HG02678 (cell line): Measurements from ENCODE around the gene SEC22B.
"Not testable (repeated sequence)": the region's sequence is repeated elsewhere in the genome, so short reads cannot be mapped to it uniquely, and the experiment has no call there.

ENCODE experiments used
- ATAC-seq: cut with Tn5 transposase; IDR thresholded peaks from one replicate; pipeline ENCODE4 v1.9.1; 2021; ENCODE audit warnings: mild to moderate bottlenecking, moderate library complexity; ENCODE audit not compliant: unreplicated experiment

SEC22B gene

DNA sequence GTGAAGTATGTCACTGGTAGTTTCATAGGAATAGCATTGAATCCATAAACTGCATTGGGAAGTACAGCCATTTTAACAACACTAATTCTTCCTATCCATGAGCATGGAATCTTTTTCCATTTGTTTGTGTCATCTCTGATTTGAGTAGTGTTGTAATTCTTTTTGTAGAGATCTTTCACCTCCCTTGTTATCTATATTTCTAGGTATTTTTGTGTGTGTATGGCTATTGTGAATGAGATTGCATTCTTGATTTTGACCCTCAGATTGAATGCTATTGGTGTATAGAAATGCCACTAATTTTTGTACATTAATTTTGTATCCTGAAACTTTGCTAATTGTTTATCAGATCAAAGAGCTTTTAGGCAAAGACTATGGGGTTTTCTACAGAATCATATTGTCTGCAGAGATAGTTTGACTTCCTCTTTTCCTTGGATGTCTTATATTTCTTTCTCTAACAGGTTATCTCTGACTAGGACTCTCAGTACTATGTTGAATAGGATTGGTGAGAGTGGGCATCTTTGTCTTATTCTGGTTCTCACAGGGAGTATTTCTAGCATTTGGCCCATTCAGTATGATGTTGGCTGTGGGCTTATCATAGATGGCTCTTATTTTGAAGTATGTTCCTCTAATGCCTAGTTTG lies 26.8 kb downstream of the SEC22B start:
- not testable (repeated sequence) for ATAC-seq

DNA sequence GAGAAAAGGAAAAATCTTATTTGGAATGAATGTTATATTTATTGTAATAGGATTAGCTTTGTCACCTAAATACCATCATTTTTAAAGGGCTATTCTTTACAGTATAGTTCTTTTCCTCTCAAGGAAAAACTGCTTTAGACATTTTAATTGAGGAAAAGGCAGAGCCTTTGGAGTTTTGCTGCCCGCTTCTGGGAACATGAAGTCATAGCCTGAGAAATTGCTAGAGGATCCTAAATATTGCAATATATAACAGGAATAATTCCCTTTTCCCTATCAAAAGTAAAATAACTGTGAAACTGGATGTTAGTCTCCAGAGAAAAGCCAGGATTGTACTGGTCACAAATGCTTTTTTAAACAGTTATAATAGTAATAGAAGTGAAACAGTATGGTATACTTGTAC lies 30.5 kb downstream of the SEC22B start:
- ATAC-seq = not testable (repeated sequence)

DNA sequence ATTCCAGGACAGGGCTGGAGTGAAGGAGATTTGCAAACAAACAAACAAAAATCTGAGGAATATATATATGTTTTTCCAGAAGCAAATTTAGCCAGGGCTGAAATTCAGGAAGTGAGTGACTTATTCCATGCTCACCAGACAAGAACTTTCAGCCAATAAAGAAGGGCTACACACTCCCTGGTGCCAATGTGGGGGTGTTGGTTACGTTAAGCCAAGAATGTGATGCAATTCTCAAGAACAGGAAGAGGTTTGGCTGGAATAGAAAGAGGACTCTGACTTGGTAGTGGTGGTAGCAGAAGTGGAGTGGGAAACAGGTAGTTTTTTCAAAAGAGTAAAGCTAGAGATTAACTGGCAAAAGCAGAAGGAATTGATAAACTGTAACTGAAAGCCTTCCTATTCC lies 31.7 kb downstream of the SEC22B start:
- ATAC-seq = not testable (repeated sequence)

DNA sequence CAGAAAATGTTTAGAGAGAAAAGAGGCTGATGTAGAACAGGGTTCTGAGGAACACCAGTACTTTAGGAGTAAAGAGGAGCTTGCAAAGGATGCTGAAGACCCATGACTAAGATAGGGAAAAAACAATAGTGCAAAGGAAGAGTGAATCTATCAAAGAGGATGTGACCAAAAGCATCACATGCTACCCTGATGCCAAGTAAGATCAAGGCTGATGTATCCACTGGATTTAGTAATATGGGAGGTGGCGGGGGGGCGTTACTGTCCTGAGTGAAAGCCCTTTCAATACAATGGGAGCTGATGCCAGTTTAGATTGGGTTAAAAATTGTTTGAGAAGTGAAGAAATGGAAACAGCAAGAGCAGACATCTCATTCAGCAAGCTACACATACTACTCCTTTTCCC lies 32.2 kb downstream of the SEC22B start:
- ATAC-seq = not testable (repeated sequence)

DNA sequence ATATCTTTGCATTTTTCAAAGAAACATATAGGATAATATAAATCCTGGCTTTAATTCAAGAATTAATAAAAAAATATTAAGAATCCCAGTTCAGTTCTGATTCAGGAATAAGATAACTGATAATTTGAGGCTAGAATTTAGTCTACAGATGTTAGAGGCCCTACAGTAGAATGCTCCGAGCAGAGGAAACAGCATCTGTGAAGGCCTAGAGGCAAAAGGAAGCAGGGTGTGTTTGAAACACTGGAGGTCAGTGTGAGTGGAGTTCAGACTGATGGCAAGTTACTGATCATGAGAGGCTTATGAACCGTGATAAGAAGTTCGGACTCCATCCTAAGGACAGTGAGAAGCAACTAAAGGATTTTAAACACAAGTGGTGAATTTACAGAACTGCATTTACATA lies 33.0 kb downstream of the SEC22B start:
- ATAC-seq = not testable (repeated sequence)

DNA sequence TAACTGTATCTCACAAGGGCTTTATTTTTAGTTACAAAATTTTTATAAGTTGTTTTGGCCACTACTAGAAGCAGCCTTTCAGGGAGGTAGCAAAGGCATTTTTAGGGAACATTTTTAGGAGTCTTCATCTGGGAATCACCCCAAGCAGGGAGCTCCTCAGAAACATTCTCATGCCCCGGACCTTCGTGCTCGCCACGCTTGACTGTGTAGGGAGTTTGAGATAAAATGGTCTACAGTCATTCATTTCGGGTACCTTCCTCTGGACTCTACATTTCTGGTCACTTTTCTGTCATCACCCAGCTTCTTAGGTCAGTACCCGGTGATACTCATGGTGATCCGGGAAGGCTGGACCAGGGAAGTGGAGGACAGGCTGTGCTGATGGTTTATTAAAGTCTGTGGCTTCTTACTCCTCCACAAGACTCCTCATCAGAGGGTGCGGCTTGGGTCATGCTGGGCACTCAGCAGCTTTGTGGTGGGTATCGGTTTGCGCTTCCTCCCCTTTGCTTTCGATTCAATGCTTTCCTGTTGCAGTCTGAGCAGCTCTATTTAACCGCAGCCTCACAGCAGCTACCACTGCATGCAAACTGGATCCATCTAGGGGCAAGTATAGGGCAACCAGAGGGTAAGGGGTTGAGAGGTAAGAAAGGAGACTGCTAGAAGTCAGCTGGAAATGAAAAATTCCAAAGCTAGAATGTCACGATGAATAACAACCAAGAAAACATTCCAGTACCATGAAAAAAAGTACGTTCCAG lies 33.6 kb downstream of the SEC22B start:
- peak; percentile 100 for ATAC-seq

DNA sequence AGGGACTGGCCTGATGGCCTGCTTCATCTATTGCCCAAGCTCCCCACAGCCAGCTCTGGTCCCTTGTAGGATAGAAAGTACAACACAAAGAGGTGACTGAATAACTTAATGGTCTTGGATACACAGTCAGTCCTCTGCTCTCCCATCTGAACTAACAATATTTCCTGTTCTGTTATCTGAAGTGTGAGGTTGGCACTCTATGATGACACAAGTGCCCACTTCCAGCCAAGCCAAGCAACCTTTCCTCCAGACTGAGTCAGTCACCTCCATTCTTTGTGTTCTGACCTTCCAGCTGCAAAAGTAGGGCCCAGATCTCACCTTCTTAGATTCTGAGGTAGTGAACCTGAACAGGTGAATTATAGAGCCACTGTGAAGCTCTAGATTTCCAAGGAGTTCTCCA lies 34.5 kb downstream of the SEC22B start:
- ATAC-seq = not testable (repeated sequence)

DNA sequence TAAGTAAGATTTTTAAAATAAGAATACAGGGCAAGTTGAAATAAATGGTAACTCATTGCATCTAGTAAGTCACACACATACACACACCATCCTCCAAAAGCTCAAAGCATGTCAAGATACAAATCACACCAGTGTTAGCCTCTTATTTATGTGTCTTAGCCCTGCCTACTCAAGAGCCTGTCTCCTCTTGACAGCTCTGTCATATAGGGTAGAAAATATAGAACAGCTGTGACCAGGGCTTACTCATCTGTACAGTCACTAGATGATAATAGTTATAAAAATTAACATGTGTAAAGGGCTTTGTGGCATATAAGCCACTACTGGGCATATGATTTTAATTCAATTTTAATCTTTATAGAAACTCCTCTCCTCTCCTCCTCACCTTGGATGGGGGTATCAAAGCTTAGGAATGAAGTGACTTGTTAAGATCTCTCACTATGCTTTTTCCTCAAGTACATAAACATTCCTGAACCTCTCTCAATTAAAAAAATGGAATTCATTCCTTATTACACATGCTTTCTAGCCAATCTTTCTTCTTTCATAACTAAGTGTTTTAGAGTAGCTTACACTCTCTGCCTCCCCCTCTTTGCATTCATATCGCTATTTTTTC lies 35.6 kb downstream of the SEC22B start:
- not testable (repeated sequence) for ATAC-seq

DNA sequence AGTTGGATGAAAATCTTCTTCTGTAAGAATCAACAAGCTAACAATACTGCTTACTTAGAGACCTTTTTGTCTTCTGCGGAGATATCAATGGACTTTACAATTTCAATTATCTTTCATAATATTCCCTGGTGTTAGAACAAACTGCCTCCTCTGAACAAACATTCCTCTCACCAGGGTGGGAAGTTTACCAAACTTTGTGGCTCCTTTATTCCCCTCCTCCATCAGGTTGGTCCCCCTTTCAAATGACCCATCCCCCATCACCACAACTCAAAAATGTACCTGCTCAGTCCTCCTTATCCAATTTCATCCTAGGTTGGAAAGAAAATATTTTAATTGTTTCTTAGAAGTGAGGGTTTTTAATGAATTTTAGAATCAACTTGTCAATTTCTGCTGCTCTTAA lies 40.2 kb downstream of the SEC22B start:
- ATAC-seq = not testable (repeated sequence)

DNA sequence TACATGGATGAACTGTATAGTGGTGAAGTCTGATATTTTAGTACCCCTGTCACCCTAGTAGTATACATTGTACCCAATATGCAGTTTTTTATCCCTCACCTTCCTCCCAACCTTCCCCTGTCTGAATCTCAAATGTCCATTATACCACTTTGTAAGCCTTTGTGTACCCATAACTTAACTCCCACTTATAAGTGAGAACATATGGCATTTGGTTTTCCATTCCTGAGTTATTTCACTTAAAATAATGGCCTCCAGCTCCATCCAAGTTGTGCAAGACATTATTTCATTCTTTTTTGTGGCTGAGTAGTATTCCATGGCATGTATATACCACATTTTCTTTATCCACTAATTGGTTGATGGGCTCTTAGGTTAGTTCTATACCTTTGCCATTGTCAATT lies 42.4 kb downstream of the SEC22B start:
- not testable (repeated sequence) for ATAC-seq

DNA sequence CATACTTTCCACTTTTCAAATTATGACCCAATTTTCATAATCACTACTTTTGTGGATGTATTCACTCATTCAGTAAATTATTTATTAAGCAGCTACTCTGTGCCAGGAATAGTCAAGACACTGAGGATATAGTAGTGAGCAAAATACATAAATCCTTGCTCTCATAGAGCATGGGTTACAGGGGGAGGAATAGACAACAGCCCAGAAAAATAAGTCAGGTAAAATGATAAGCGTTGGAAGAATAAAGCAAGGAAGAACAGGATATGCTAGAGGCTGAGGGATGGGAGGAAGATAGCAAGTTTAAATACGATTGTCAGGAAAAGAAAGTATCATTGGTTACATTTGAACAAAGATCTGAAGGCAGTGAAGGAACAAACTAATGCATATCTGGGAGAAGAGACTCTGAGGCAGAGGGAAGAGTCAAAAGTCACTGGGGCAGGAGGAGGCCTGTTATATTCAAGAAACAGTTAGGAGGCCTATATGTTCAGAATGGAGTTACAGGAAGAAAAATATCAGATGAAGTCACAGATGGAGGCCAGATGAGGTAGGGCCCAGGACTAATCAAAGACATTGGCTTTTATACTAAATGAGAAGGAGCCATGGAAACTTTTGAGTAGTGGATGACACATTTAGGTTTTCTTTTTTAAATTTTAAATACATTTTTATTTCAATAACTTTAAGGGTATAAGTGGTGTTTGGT lies 42.9 kb downstream of the SEC22B start:
- ATAC-seq = no peak

DNA sequence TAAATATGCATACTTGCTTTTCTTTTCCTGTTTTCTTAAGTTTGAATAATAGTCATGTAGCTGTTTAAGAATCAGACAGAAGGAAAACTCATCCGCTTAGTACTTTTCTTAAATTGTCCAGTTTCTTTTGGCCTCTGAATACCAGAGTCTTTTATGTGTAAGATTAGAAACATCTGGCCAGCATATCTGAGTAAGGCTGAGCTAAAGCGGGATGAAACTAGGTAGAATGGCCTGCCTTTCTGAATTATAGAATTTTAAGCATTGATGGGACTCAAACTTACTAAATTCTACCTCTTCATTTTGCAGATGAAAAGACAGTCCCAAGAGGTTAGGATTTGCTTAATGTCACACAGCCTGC lies 43.9 kb downstream of the SEC22B start:
- not testable (repeated sequence) for ATAC-seq

DNA sequence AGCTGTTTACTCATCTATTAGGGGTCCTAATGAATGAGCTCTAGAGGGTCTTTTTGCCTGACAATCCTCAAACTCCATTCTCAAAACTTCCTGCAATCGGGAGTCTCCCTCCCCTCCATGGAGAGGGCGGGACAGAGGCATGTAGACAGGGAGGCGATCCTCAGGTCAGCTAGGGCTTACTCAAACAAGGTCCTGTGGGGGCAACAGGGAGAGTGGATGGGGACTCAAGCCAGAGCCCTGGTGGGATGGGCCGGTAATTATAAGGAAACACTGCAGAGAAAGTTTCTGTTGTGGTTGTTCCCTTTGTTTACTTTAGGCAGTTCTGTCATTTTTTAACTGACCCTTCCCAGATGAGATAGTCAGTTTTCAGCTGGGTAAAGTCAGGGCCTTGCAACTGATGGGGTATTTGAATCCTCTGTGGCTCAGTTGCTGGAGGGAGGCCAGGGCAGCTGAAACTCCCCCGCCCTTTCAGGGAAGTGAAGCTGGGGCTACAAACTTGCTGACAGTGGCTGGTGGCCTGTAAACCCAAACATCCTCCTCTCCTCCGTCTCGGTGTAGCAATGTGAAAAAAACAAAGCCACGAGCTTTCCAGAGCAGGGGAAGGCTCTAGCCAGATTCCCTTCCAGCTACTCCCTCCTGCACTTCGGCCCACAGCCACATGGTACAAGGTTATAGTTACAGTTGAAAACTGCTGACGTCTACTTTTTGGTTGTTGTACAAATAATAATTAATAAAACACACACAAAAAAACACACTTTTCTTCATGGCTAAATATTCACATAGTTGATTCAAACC lies 44.5 kb downstream of the SEC22B start:
- ATAC-seq = peak; percentile 85

DNA sequence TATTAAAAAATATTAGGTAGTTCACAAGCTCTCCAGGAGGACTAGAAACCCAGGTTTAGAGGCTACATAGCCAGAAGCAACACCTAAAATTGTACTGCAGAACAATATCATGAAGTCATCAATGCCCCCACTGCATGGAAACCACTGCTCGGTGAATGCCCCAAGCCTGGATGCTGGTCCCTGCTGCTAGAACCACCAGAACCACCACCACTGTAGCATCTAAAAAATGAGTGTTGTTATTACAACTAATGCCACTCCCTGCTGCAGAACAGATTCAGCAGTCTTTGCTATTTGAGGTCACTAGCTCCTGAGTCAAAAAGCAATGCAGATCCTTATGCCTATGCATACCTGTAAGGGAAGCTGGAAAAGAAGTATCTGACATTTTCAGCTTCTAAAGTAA lies 48.4 kb downstream of the SEC22B start:
- not testable (repeated sequence) for ATAC-seq

DNA sequence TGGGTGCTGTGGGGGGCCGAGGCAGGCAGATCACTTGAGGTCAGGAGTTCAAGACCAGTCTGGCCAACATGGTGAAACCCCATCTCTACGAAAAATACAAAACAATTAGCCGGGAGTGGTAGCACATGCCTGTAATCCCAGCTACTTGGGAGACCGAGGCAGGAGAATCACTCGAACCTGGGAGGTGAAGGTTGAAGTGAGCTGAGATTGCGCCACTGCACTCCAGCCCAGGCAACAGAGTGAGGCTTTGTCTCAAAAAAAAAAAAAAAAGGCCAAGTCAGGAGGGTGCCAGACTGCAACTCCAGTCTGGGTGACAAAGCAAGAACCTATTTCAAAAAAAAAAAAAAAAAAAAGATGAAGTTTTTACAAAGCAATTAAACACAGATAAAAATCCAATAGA lies 50.1 kb downstream of the SEC22B start:
- ATAC-seq = not testable (repeated sequence)

DNA sequence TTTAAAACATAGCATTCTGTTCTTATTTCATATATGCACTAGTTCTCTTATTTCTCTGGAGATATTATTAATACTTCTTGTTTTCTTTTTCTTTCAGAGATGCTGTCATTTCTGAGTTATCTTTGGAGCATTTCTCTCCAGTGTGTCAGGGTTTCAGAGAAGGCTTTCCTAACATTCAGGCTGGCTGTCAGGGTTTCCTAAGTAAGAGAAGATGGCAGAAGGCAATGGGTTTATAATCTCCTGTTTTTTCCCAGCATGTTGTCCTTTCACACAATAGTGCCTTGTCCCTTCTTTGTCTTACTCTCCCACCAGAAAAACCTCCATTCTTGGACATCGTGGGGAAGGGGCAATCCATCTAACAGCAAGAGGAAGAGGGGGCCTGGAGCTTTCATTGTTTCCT lies 51.7 kb downstream of the SEC22B start:
- ATAC-seq = not testable (repeated sequence)

DNA sequence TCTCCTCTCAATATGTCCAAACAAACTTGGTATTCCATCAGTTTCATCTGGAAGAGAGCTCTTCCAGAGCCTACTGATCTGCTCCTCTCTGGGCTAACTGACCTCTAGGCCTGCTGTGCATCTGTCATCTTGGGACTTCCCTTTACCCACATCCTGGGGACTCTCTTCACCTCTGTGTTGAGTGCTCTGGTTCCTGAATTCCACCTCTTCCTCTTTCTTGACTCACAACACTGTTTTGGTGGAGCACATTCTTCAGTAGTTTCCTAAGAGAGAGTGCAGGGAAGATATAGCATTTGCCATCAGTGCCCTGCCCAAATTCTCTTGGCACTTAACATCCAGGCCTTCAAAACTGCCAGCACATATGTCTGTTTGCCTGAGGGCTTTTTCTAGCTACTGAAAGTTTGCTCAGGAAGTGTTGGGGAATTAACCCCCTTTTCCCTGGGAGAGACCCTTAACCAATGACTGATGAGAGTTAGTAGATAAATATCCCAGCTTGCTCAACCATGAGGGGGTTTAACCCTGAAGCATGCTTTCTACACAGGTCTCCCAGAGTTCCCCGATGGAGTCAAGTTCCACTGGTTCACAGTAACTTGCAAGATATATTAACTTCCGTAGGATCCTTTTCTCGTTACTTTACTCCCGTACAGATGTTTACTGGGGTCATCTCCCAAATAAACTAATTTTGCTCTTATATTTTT lies 52.4 kb downstream of the SEC22B start:
- ATAC-seq = peak; percentile 59

DNA sequence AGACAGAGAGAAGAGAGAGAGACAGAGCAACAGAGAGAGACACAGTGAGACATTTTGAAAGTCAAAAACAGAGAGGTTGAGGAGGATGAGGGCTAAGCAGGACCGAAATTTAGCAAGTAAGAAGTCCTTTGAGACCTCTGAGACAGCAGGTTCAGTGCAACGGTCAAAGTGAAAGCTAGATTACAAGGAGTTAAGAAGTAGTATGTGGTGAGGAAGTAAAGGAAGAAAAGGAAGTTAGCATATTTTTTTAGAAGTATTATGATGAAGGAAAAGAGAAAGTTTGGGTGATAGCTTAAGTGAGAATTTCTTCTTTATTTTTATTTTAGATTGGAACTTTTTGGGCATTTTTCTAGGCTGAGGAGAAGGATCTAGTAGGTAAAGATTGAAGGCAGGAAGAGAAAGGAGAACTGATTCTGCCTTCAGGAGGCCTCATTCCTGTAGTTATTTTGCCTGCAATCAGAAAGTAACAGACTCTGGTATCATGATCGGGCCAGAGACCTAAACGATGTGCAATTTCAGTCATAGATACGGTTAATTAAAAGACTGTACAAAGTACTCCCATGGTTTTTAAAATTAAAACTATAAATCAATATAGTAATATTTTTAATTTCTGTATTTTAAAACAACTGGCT lies 53.9 kb downstream of the SEC22B start:
- peak; percentile 78 for ATAC-seq

DNA sequence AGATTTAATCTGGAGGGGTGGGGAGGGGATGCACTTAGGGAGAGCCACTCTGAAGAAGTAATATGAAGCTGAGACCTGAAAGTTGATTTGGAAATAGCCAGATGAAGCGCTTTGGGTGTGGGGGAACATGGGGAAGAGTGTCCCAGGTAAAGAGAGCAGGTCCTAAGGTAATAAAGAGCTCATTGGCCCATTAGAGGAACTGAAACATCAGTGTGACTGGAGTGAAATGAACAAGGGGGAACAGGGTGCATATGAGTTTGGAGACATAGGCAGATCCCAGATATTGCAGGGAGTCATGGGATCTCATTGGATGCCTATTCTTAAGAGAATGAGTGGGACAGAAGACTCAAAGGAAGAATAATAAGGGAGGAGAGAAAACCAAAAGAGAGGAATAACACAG lies 54.5 kb downstream of the SEC22B start:
- ATAC-seq = not testable (repeated sequence)

DNA sequence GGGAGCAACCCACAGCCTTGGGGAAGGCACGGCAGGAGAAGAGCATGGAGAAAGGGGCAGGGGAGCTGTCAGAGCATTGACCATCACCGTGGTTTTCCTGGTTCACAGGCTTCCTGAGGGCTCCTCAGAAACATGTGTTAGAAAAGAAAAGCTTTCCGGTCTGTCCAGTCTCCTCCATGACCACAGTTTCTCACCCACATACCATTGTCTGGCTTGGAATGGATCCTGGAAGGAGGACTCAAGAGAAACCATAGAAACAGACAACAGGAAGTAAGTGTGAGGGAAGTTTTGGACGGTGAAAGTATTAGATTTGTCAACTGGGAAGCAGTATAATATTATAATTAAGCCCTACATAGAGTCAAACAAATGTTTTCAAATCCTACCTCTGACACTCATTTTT lies 55.8 kb downstream of the SEC22B start:
- ATAC-seq = not testable (repeated sequence)
